Cardiac muscle cell (in vitro differentiated cells and primary cell): ENCODE measurements around the gene GHRHR. TPM values are rescaled to one million over a fixed set of nuclear protein-coding genes. Genes with fewer than 3 reads are reported as not detected.

Source experiments
- DNase-seq, 2 donors: peaks; one replicate each; pipeline versions ENCODE4 v3.0.0 to v3.0.0-alpha.2; 2010 to 2017; ENCODE audit warnings: low read depth in 1 of 2, low spot score in 1 of 2
- H3K27ac ChIP-seq: fragments of 200-600 bp; sonication (generic); 2 replicates; pipeline ENCODE4 v1.5.1; 2016
- H3K27me3 ChIP-seq: fragments of 200-600 bp; sonication (generic); 2 replicates; pipeline ENCODE4 v1.6.0; 2016; ENCODE audit warnings: control low read depth
- H3K36me3 ChIP-seq: fragments of 200-600 bp; sonication (generic); 2 replicates; pipeline ENCODE4 v1.5.1; 2016; ENCODE audit warnings: control low read depth
- H3K4me1 ChIP-seq: fragments of 200-600 bp; sonication (generic); 2 replicates; pipeline ENCODE4 v1.8.1; 2017; ENCODE audit warnings: low read depth, mild to moderate bottlenecking, mixed run types
- H3K4me3 ChIP-seq: fragments of 200-600 bp; sonication (generic); 2 replicates; pipeline ENCODE4 v1.5.1; 2016; ENCODE audit warnings: mild to moderate bottlenecking
- H3K9me3 ChIP-seq: fragments of 200-600 bp; sonication (generic); 2 replicates; pipeline ENCODE4 v1.5.1; 2017; ENCODE audit warnings: low read depth, mild to moderate bottlenecking, control low read depth
- polyA plus RNA-seq: library from polyadenylated mRNA; unstranded; fragments of >200 nt; fragmentation: Nextera tagmentation; extraction: Ambion mirVana; gene quantifications from 2 replicates; pipeline ENCODE4 v1.2.1, GENCODE V29; 2016
- total RNA-seq: library from RNA; depleted of rRNA; stranded (reverse); fragments of >200 nt; gene quantifications from 2 replicates; pipeline ENCODE4 v1.2.3, GENCODE V29; 2016
- TF ChIP-seq, protein P1 (sequence below): IDR thresholded peaks from 2 replicates; pipeline ENCODE4 v1.5.1; 2012; ENCODE audit warnings: low read depth, mild to moderate bottlenecking, low read length

GHRHR gene
- total and polyA plus RNA-seq, 2 experiments from 2014 or later, result not detected

GRCh38 chr7:30989824-30990672 lies 26.3 kb downstream of the GHRHR start:
- Histone ChIP-seq H3K9me3 (no peaks in the 10 kb centered on the region), H3K27ac (no peak overlapping the region), H3K4me3 (no peak overlapping the region), H3K36me3 (no peaks in the 10 kb centered on the region), H3K4me1 (no peaks in the 10 kb centered on the region), H3K27me3 (peaks cover 18% of the 10 kb centered on the region)
- TF ChIP-seq, protein P1, sequence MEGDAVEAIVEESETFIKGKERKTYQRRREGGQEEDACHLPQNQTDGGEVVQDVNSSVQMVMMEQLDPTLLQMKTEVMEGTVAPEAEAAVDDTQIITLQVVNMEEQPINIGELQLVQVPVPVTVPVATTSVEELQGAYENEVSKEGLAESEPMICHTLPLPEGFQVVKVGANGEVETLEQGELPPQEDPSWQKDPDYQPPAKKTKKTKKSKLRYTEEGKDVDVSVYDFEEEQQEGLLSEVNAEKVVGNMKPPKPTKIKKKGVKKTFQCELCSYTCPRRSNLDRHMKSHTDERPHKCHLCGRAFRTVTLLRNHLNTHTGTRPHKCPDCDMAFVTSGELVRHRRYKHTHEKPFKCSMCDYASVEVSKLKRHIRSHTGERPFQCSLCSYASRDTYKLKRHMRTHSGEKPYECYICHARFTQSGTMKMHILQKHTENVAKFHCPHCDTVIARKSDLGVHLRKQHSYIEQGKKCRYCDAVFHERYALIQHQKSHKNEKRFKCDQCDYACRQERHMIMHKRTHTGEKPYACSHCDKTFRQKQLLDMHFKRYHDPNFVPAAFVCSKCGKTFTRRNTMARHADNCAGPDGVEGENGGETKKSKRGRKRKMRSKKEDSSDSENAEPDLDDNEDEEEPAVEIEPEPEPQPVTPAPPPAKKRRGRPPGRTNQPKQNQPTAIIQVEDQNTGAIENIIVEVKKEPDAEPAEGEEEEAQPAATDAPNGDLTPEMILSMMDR, result no peak
- peak in 1 of 2 donors; percentile 36 for DNase-seq

- TF ChIP-seq, protein P1, result no peak
- DNase-seq, result no peak
- H3K4me1 ChIP-seq, result no peaks in the 10 kb centered on the region
- H3K27ac ChIP-seq, result no peak overlapping the region
- no peaks in the 10 kb centered on the region for H3K36me3 ChIP-seq
- H3K9me3 ChIP-seq, result no peaks in the 10 kb centered on the region
- no peak overlapping the region for H3K4me3 ChIP-seq
- H3K27me3 ChIP-seq, result peaks cover 12% of the 10 kb centered on the region
Measured at GRCh38 chr7:30990673-30991170, 27.0 kb downstream of the GHRHR start.

- Histone ChIP-seq H3K4me3 (no peak overlapping the region), H3K9me3 (no peaks in the 10 kb centered on the region), H3K27me3 (peaks cover 1% of the 10 kb centered on the region), H3K36me3 (no peaks in the 10 kb centered on the region), H3K4me1 (no peaks in the 10 kb centered on the region), H3K27ac (no peak overlapping the region)
- TF ChIP-seq, protein P1, result no peak
- DNase-seq, result no peak
Measured at GRCh38 chr7:30992414-30992813, 28.7 kb downstream of the GHRHR start.

GRCh38 chr7:30994206-30995100 lies 30.7 kb downstream of the GHRHR start:
- no peak overlapping the region for H3K27ac ChIP-seq

GRCh38 chr7:30995536-30995935 lies 31.8 kb downstream of the GHRHR start:
- H3K27me3 ChIP-seq, result no peaks in the 10 kb centered on the region
- no peaks in the 10 kb centered on the region for H3K36me3 ChIP-seq
- TF ChIP-seq, protein P1, result no peak
- no peaks in the 10 kb centered on the region for H3K9me3 ChIP-seq
- no peak for DNase-seq
- no peaks in the 10 kb centered on the region for H3K4me1 ChIP-seq
- H3K27ac ChIP-seq, result no peak overlapping the region
- H3K4me3 ChIP-seq, result no peak overlapping the region

More at GRCh38 chr7:30994206-30995100, 30.7 kb downstream of the GHRHR start:
- Histone ChIP-seq H3K4me3 (no peak overlapping the region), H3K9me3 (no peaks in the 10 kb centered on the region), H3K4me1 (no peaks in the 10 kb centered on the region), H3K36me3 (no peaks in the 10 kb centered on the region), H3K27me3 (no peaks in the 10 kb centered on the region)
- TF ChIP-seq, protein P1, result no peak
- no peak for DNase-seq
